Activated CD8-positive, alpha-beta T cell treated with anti-CD3 and anti-CD28 coated beads for 36 hours (primary cell): ENCODE results near the gene GPR68. TPM values are rescaled to one million over a fixed set of nuclear protein-coding genes. Genes with fewer than 3 reads are reported as not detected.
A peak's percentile ranks its signal among the peaks of the same experiment; 100 is the strongest.

Experiments
- ATAC-seq: fragments of 200-7000 bp; cut with Tn5 transposase; one replicate; pipeline ENCODE4 v1.10.0; 2021; ENCODE audit warnings: mild to moderate bottlenecking, moderate library complexity
- CTCF ChIA-PET: fragments of 350-600 bp; sonication (Branson Sonifier 250); formaldehyde crosslinking; loops from one replicate; lab custom pipeline; 2021; ENCODE audit warnings: antibody characterized with exemption; lab: Charles Lee
- POLR2A ChIA-PET: fragments of 350-600 bp; sonication (Branson Sonifier 250); formaldehyde crosslinking; loops from one replicate; lab custom pipeline; 2021; ENCODE audit warnings: antibody characterized with exemption; lab: Charles Lee
- DNase-seq: peaks from one replicate; pipeline ENCODE4 v3.0.0-alpha.2; 2020
- H3K27ac Mint-ChIP-seq: one replicate; pipeline ENCODE4 v1.8.0; 2021; ENCODE audit warnings: mild to moderate bottlenecking, mixed read lengths
- H3K27me3 Mint-ChIP-seq: one replicate; pipeline ENCODE4 v1.8.0; 2021; ENCODE audit warnings: mixed read lengths
- H3K36me3 Mint-ChIP-seq: one replicate; pipeline ENCODE4 v1.8.0; 2021; ENCODE audit warnings: low read depth, mixed read lengths
- H3K4me1 Mint-ChIP-seq: one replicate; pipeline ENCODE4 v1.8.0; 2021; ENCODE audit warnings: low read depth, mixed read lengths
- H3K4me3 Mint-ChIP-seq: one replicate; pipeline ENCODE4 v1.8.0; 2021; ENCODE audit warnings: mild to moderate bottlenecking, moderate library complexity, mixed read lengths
- H3K9me3 Mint-ChIP-seq: one replicate; pipeline ENCODE4 v1.8.0; 2021; ENCODE audit warnings: mixed read lengths
- intact Hi-C: fragments of 100-400 bp; cut with micrococcal nuclease; formaldehyde crosslinking; loops from one replicate; pipeline ENCODE4 v1.10.0; 2022
- total RNA-seq, 2 experiments: library from RNA; stranded (reverse); gene quantifications; one replicate each; pipeline ENCODE4 v1.2.3, GENCODE V29; 2021
- TF ChIP-seq, protein P1 (sequence below): fragments of 200-600 bp; IDR thresholded peaks from one replicate; pipeline ENCODE4 v1.8.0; 2022; ENCODE audit warnings: antibody characterized with exemption, mild to moderate bottlenecking

GPR68 gene
- total RNA-seq, 2 experiments from 2014 or later = 11.9 to 14.0 TPM

DNA sequence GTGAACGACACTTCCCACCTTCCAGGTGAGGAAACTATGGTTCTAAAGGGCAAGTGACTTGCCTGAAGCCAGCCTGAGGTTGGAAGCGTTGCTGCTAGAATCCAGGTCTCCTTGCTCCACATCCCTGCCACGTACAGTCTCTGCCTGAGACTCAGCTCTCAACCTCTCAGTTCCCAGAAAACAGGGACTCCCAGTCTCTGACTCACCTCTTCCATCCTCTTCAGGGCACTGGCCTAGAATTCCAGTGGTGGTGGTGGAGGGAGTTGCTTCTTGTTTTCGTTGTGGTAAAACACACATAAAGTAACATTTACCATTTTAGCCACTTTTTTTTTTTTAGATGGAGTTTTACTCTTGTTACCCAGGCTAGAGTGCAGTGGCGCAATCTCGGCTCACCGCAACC, 7.3 kb downstream of the GPR68 start:
- POLR2A ChIA-PET = interaction anchor here (1.3 to 6.5 kb wide), 3 partner anchors 7 to 12 kb away, joined by 3 to 62 read pairs (median 4); partner anchors contain the start of gene GPR68
- peak overlapping the region; percentile 52 for H3K27ac Mint-ChIP-seq
- intact Hi-C loops = no loop called here
- H3K9me3 Mint-ChIP-seq = no peaks in the 10 kb centered on the region
- TF ChIP-seq, protein P1, sequence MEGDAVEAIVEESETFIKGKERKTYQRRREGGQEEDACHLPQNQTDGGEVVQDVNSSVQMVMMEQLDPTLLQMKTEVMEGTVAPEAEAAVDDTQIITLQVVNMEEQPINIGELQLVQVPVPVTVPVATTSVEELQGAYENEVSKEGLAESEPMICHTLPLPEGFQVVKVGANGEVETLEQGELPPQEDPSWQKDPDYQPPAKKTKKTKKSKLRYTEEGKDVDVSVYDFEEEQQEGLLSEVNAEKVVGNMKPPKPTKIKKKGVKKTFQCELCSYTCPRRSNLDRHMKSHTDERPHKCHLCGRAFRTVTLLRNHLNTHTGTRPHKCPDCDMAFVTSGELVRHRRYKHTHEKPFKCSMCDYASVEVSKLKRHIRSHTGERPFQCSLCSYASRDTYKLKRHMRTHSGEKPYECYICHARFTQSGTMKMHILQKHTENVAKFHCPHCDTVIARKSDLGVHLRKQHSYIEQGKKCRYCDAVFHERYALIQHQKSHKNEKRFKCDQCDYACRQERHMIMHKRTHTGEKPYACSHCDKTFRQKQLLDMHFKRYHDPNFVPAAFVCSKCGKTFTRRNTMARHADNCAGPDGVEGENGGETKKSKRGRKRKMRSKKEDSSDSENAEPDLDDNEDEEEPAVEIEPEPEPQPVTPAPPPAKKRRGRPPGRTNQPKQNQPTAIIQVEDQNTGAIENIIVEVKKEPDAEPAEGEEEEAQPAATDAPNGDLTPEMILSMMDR = no peak
- CTCF ChIA-PET = no interaction called here
- H3K36me3 Mint-ChIP-seq = peaks cover 68% of the 10 kb centered on the region
- H3K4me3 Mint-ChIP-seq = no peak overlapping the region
- DNase-seq (no peak), ATAC-seq (no peak)
- H3K27me3 Mint-ChIP-seq = no peaks in the 10 kb centered on the region
- H3K4me1 Mint-ChIP-seq = peaks cover 53% of the 10 kb centered on the region

DNA sequence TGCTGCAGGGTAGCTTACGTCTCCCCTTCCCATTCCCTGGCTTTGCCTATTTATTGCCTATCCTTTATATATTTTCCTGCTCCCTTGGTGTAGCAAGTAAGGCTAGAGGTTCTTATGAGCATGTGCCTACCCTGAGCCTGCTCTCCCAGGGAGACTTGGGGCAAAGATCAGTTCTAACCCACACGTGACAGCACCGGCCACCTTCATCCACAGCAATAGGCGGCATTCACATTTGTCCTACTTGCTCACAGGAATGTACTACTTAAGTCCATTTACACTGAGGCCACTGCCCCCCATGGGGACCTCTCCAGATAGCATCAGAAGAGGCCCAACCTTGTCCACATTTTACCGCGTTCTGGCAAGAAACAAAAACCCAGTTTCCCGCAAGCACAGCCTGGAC, 8.7 kb downstream of the GPR68 start:
- ATAC-seq (no peak), DNase-seq (no peak)
- peaks cover 6% of the 10 kb centered on the region for H3K9me3 Mint-ChIP-seq
- ChIA-PET CTCF (no interaction called here), POLR2A (interaction anchor here (6.5 kb wide), 1 partner anchor 9 kb away, joined by 62 read pairs; the partner anchor contains the start of gene GPR68)
- no peak overlapping the region for H3K27ac Mint-ChIP-seq
- TF ChIP-seq, protein P1 = no peak
- H3K4me1 Mint-ChIP-seq = peaks cover 53% of the 10 kb centered on the region
- H3K4me3 Mint-ChIP-seq = no peak overlapping the region
- peaks cover 67% of the 10 kb centered on the region for H3K36me3 Mint-ChIP-seq
- no peaks in the 10 kb centered on the region for H3K27me3 Mint-ChIP-seq
- intact Hi-C loops = no loop called here

DNA sequence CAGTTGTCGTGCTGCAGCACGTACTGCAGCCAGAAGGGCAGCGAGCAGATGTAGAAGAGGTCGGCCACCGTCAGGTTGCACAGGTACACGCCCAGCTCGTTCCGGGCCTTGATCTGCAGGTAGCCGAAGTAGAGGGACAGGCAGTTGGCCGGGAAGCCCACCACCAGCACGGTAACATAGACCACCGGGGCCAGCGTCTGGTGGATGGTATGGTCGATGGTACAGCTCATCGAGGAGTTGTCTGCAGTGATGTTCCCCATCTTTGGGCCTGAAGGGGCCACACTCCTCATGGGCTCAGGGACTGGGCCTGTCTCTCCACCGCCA, 9.8 kb downstream of the GPR68 start:
- intact Hi-C loops = no loop called here
- TF ChIP-seq, protein P1 = no peak
- H3K4me1 Mint-ChIP-seq = peaks cover 58% of the 10 kb centered on the region
- ChIA-PET CTCF (interaction anchor here (1.2 to 1.3 kb wide), 2 partner anchors 9 to 62 kb away, joined by 4 to 5 read pairs; no protein-coding TSS in a partner anchor), POLR2A (interaction anchor here (0.9 to 6.5 kb wide), 2 partner anchors 10 to 30 kb away, joined by 3 to 62 read pairs; partner anchors contain the start of gene GPR68)
- no peaks in the 10 kb centered on the region for H3K27me3 Mint-ChIP-seq
- peaks cover 71% of the 10 kb centered on the region for H3K36me3 Mint-ChIP-seq
- peaks cover 10% of the 10 kb centered on the region for H3K9me3 Mint-ChIP-seq
- no peak for DNase-seq
- no peak overlapping the region for H3K27ac Mint-ChIP-seq
- ATAC-seq = no peak
- no peak overlapping the region for H3K4me3 Mint-ChIP-seq

DNA sequence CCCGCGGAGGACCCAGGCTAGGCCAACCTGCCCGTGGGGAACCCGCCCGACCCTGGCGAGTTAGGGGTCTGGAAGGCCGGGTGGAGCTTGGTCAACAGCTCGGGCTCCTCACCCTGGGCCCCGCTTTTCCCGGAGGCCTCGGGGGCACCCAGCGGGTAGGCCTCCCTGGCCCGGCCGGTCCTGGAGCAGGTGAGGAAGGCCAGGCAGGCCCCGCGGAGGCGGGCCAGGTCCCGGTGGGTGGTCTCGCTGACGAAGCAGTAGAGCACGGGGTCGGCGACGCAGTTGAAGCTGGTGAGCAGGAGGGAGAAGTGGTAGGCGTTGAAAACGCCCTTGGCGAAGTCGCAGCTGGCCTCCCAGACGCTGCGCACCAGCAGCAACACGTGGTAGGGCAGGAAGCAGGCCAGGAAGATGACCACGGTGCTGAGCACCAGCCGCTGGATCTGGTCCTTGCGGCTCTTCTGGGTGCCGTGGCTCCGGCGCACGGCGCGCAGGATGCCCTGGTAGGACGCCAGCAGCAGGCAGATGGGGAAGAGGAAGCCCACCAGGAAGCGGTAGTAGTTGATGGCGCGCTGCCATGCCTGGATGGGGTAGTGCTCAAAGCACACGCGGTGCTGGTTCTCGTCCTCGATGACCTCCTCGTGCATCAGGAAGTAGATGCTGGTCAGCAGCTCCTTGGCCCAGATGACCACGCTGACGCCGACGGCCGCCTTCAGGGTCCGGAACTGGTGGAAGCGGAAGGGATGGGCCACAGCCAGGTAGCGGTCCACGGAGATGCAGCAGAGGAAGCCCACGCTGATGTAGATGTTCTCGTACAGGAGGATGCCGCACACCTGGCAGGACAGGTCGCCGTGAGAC, 10.3 kb downstream of the GPR68 start:
- DNase-seq (no peak), ATAC-seq (no peak)
- no peak overlapping the region for H3K27ac Mint-ChIP-seq
- H3K27me3 Mint-ChIP-seq = no peaks in the 10 kb centered on the region
- no peak overlapping the region for H3K4me3 Mint-ChIP-seq
- H3K9me3 Mint-ChIP-seq = peaks cover 10% of the 10 kb centered on the region
- CTCF ChIA-PET = interaction anchor here (1.2 to 1.3 kb wide), 2 partner anchors 10 to 61 kb away, joined by 4 to 5 read pairs; no protein-coding TSS in a partner anchor
- peaks cover 65% of the 10 kb centered on the region for H3K36me3 Mint-ChIP-seq
- TF ChIP-seq, protein P1 = no peak
- POLR2A ChIA-PET = interaction anchor here (0.9 to 6.5 kb wide), 3 partner anchors 10 to 30 kb away, joined by 3 to 62 read pairs (median 3); partner anchors contain the start of gene GPR68
- H3K4me1 Mint-ChIP-seq = peaks cover 58% of the 10 kb centered on the region
- intact Hi-C loops = no loop called here

DNA sequence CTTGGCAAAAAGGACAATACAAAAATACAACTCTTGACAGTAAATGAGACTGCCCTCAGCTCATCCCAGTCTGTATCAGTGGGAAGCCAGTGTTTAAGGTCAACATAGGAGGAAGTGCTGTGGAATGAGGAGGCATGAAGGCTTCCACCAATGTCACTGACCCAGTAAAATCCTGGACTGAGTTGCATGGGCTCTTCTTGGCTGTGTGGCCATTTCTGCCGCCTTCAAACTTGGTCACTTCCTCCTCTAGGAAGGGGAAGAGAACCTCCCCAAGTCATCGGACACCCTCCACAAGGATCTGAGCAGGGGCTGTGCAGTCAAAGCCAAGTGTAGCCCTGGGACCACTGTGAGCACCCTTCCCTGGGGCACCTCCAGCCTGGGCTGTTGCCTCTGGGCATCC, 11.9 kb downstream of the GPR68 start:
- Mint-ChIP-seq H3K36me3 (peaks cover 52% of the 10 kb centered on the region), H3K27ac (peak overlapping the region; percentile 99), H3K4me1 (peaks cover 56% of the 10 kb centered on the region), H3K9me3 (peaks cover 10% of the 10 kb centered on the region), H3K27me3 (no peaks in the 10 kb centered on the region), H3K4me3 (no peak overlapping the region)
- DNase-seq (no peak), ATAC-seq (no peak)
- TF ChIP-seq, protein P1 = no peak
- ChIA-PET CTCF (no interaction called here), POLR2A (interaction anchor here (6.5 kb wide), 1 partner anchor 12 kb away, joined by 62 read pairs; the partner anchor contains the start of gene GPR68)
- intact Hi-C loops = no loop called here
